Measurements from ENCODE around the gene TSHR. TPM values are rescaled to one million over a fixed set of nuclear protein-coding genes. Genes with fewer than 3 reads are reported as not detected.
A peak's percentile ranks its signal among the peaks of the same experiment; 100 is the strongest.

The TSHR gene
- polyA plus RNA-seq, 1 donor, result 0.65 TPM

GRCh38 chr14:81137316-81137715 is 181.9 kb downstream of the TSHR start:
- no peak for DNase-seq (ENCODE audit: low read depth)

- DNase-seq (ENCODE audit: low read depth), result no peak
Measured at GRCh38 chr14:81138429-81138828, 183.0 kb downstream of the TSHR start.

GRCh38 chr14:81141426-81141825 is 186.0 kb downstream of the TSHR start:
- no peak for DNase-seq (ENCODE audit: low read depth)

- no peak for DNase-seq (ENCODE audit: low read depth)
Measured at GRCh38 chr14:81143793-81144192, 188.4 kb downstream of the TSHR start.

- no peak for DNase-seq (ENCODE audit: low read depth)
Measured at GRCh38 chr14:81144824-81145603, 189.6 kb downstream of the TSHR start.

GRCh38 chr14:81147140-81147897 is 191.9 kb downstream of the TSHR start:
- DNase-seq (ENCODE audit: low read depth), result no peak

- no peak for DNase-seq (ENCODE audit: low read depth)
Measured at GRCh38 chr14:81148635-81149034, 193.2 kb downstream of the TSHR start.

- DNase-seq (ENCODE audit: low read depth), result no peak
Measured at GRCh38 chr14:81153187-81153586, 197.8 kb downstream of the TSHR start.

GRCh38 chr14:81157431-81157830 is 202.0 kb downstream of the TSHR start:
- DNase-seq (ENCODE audit: low read depth), result no peak

- DNase-seq (ENCODE audit: low read depth), result no peak
Measured at GRCh38 chr14:81161088-81161487, 205.7 kb downstream of the TSHR start.

GRCh38 chr14:81161749-81162148 is 206.3 kb downstream of the TSHR start:
- DNase-seq (ENCODE audit: low read depth), result no peak

GRCh38 chr14:81162941-81163340 is 207.5 kb downstream of the TSHR start:
- no peak for DNase-seq (ENCODE audit: low read depth)

- DNase-seq (ENCODE audit: low read depth), result no peak
Measured at GRCh38 chr14:81164167-81164774, 208.8 kb downstream of the TSHR start.

- DNase-seq (ENCODE audit: low read depth), result no peak
Measured at GRCh38 chr14:81165188-81165587, 209.8 kb downstream of the TSHR start.

GRCh38 chr14:81166121-81166520 is 210.7 kb downstream of the TSHR start:
- DNase-seq (ENCODE audit: low read depth), result no peak

- no peak for DNase-seq (ENCODE audit: low read depth)
Measured at GRCh38 chr14:81169267-81169666, 213.8 kb downstream of the TSHR start.

- DNase-seq (ENCODE audit: low read depth), result peak; percentile 16
Measured at GRCh38 chr14:81169711-81170103, 214.3 kb downstream of the TSHR start.

GRCh38 chr14:81170104-81170828 is 214.8 kb downstream of the TSHR start:
- DNase-seq (ENCODE audit: low read depth), result peak; percentile 77

GRCh38 chr14:81170829-81171195 is 215.4 kb downstream of the TSHR start:
- DNase-seq (ENCODE audit: low read depth), result no peak

- no peak for DNase-seq (ENCODE audit: low read depth)
Measured at GRCh38 chr14:81172353-81172752, 216.9 kb downstream of the TSHR start.

GRCh38 chr14:81172881-81173280 is 217.5 kb downstream of the TSHR start:
- DNase-seq (ENCODE audit: low read depth), result no peak

GRCh38 chr14:81176241-81176640 is 220.8 kb downstream of the TSHR start:
- DNase-seq (ENCODE audit: low read depth), result no peak

Data from forelimb muscle (tissue), 1 donor.